ENCODE measurements around the gene KRTAP19-2. TPM values are rescaled to one million over a fixed set of nuclear protein-coding genes. Genes with fewer than 3 reads are reported as not detected.
"Not testable (repeated sequence)": the region's sequence is repeated elsewhere in the genome, so short reads cannot be mapped to it uniquely, and the experiment has no call there.

Gene KRTAP19-2, protein sequence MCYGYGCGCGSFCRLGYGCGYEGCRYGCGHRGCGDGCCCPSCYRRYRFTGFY
- polyA plus RNA-seq (2013): not detected in 2 replicates

DNA sequence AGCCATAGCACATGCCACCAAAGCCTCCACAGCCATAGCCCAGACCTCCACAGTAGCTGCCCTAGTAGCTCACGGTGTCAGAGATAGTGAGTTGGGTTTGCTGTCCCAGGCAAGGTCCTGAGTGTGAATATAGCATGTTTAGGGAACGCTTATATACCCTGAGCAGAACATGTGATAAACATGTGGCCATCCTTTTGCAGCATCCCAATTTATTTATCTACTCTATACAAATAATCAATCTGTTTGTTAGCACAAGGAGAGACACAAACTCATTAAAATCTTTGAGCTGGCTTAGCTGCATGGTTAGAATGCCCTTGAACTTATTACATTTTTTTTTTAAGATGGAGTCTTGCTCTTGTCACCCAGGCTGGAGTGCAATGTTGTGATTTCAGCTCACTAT is at the start of gene KRTAP19-2:
TSS of gene KRTAP19-2 (minus strand) at position 101 of the 400 bp plus-strand sequence. CDS start at position 13, 88 bp downstream.
- Histone ChIP-seq H3K4me1 (ENCODE audit: control insufficient read depth in 1 of 2, insufficient read depth in 2 of 2, low read length in 2 of 2) (no peaks in the 10 kb centered on the region), H4K8ac (ENCODE audit: low read depth, low read length) (no peak within 1 kb of the TSS), H2BK5ac (ENCODE audit: low read depth, low read length, poor library complexity) (no peak within 1 kb of the TSS), H2BK12ac (ENCODE audit: low read length) (no peak within 1 kb of the TSS), H3K79me2 (ENCODE audit: control insufficient read depth, insufficient read depth, low read length, poor library complexity) (no peaks in the 10 kb centered on the region), H3K4me2 (ENCODE audit: low read length) (no peak within 1 kb of the TSS), H3K79me1 (ENCODE audit: low read length) (no peaks in the 10 kb centered on the region), H3K27me3 (ENCODE audit: insufficient read depth, low read length) (no peaks in the 10 kb centered on the region), H3K9me3 (ENCODE audit: insufficient read depth, low read depth, low read length) (peaks cover 7% of the 10 kb centered on the region), H3K36me3 (ENCODE audit: control insufficient read depth in 1 of 2, insufficient read depth in 2 of 2, low read length in 2 of 2) (no peaks in the 10 kb centered on the region), H4K91ac (ENCODE audit: low read depth, low read length) (no peak within 1 kb of the TSS), H2BK120ac (ENCODE audit: insufficient read depth, low read length, poor library complexity) (no peak within 1 kb of the TSS), H4K12ac (ENCODE audit: low read depth, low read length) (no peak within 1 kb of the TSS), H2AFZ (ENCODE audit: insufficient read depth, low read length, poor library complexity) (no peak within 1 kb of the TSS), H3K18ac (ENCODE audit: low read length) (no peak within 1 kb of the TSS), H3K14ac (ENCODE audit: low read length) (no peak within 1 kb of the TSS), H3K4ac (ENCODE audit: low read depth, low read length) (no peak within 1 kb of the TSS), H3K23ac (ENCODE audit: low read length) (no peak within 1 kb of the TSS), H3K9ac (ENCODE audit: low read length) (no peak within 1 kb of the TSS), H2AK5ac (ENCODE audit: low read length) (no peak within 1 kb of the TSS), H3K27ac (ENCODE audit: low read depth, low read length) (no peak within 1 kb of the TSS), H3K4me3 (ENCODE audit: low read depth, low read length) (no peak within 1 kb of the TSS)
- whole genome bisulfite sequencing (ENCODE audit: extremely low coverage, insufficient coverage, insufficient read length): no CpG with 5 or more reads among the region's 2 CpGs
- DNase-seq: no peak

DNA sequence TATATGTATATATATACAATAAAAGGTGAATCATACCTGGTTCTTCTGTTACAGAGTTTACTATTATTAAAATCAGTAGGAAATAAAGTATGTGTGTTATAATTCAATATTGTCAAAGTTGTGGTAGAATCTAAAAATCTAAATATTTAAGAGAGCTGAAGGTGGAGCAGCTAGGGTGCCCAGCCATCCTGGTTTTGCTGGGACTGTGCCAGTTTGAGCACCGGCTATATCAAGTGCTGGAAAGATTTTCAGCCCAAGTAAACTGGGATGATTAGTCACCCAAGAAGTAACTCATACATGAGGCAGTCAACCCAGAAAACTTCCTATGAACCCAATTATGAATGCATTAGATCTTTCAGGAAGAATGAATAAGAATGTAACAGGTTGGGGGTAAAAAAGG is 31.6 kb upstream of the KRTAP19-2 start:
- H3K4me2 ChIP-seq (ENCODE audit: low read length): no peak overlapping the region
- H4K8ac ChIP-seq (ENCODE audit: low read depth, low read length): no peak overlapping the region
- no peak overlapping the region for H4K12ac ChIP-seq (ENCODE audit: low read depth, low read length)
- H3K14ac ChIP-seq (ENCODE audit: low read length): no peak overlapping the region
- no peak overlapping the region for H3K4ac ChIP-seq (ENCODE audit: low read depth, low read length)
- H2AFZ ChIP-seq (ENCODE audit: insufficient read depth, low read length, poor library complexity): no peak overlapping the region
- H2BK120ac ChIP-seq (ENCODE audit: insufficient read depth, low read length, poor library complexity): no peak overlapping the region
- H2AK5ac ChIP-seq (ENCODE audit: low read length): no peak overlapping the region
- H4K91ac ChIP-seq (ENCODE audit: low read depth, low read length): no peak overlapping the region
- no peak overlapping the region for H2BK12ac ChIP-seq (ENCODE audit: low read length)
- H3K79me2 ChIP-seq (ENCODE audit: control insufficient read depth, insufficient read depth, low read length, poor library complexity): no peaks in the 10 kb centered on the region
- H3K9me3 ChIP-seq (ENCODE audit: insufficient read depth, low read depth, low read length): no peaks in the 10 kb centered on the region
- DNase-seq: no peak
- H3K23ac ChIP-seq (ENCODE audit: low read length): no peak overlapping the region
- no peaks in the 10 kb centered on the region for H3K27me3 ChIP-seq (ENCODE audit: insufficient read depth, low read length)
- H3K79me1 ChIP-seq (ENCODE audit: low read length): no peaks in the 10 kb centered on the region
- no peak overlapping the region for H3K9ac ChIP-seq (ENCODE audit: low read length)
- no CpG with 5 or more reads among the region's 1 CpG for WGBS (ENCODE audit: extremely low coverage, insufficient coverage, insufficient read length)
- no peak overlapping the region for H3K27ac ChIP-seq (ENCODE audit: low read depth, low read length)
- no peaks in the 10 kb centered on the region for H3K4me1 ChIP-seq (ENCODE audit: control insufficient read depth in 1 of 2, insufficient read depth in 2 of 2, low read length in 2 of 2)
- H2BK5ac ChIP-seq (ENCODE audit: low read depth, low read length, poor library complexity): no peak overlapping the region
- no peaks in the 10 kb centered on the region for H3K36me3 ChIP-seq (ENCODE audit: control insufficient read depth in 1 of 2, insufficient read depth in 2 of 2, low read length in 2 of 2)
- no peak overlapping the region for H3K4me3 ChIP-seq (ENCODE audit: low read depth, low read length)
- H3K18ac ChIP-seq (ENCODE audit: low read length): no peak overlapping the region

DNA sequence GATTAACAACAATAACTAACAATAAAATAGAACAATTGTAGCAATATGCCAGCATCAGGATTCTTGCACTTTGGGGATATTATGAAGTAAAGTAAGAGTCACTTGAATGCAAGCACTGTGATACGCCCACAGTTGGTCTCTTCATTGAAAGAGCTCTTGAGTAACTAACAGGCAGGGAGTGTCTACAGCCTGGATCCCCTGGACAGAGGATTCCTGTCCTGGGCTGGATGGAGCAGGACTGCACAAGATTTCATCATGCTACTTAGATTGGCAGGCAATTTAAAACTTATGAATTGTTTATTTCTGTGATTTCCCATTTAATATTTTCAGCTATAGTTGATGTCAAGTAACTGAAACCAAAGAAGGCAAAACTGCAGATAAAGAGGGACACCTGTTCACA is 28.4 kb upstream of the KRTAP19-2 start:
- no CpG with 5 or more reads among the region's 1 CpG for WGBS (ENCODE audit: extremely low coverage, insufficient coverage, insufficient read length)
- Histone ChIP-seq H3K18ac (ENCODE audit: low read length) (no peak overlapping the region), H3K14ac (ENCODE audit: low read length) (no peak overlapping the region), H3K4me1 (ENCODE audit: control insufficient read depth in 1 of 2, insufficient read depth in 2 of 2, low read length in 2 of 2) (no peaks in the 10 kb centered on the region), H3K27ac (ENCODE audit: low read depth, low read length) (no peak overlapping the region), H2BK120ac (ENCODE audit: insufficient read depth, low read length, poor library complexity) (no peak overlapping the region), H4K12ac (ENCODE audit: low read depth, low read length) (no peak overlapping the region), H3K79me1 (ENCODE audit: low read length) (no peaks in the 10 kb centered on the region), H4K91ac (ENCODE audit: low read depth, low read length) (no peak overlapping the region), H3K4ac (ENCODE audit: low read depth, low read length) (no peak overlapping the region), H4K8ac (ENCODE audit: low read depth, low read length) (no peak overlapping the region), H2BK5ac (ENCODE audit: low read depth, low read length, poor library complexity) (no peak overlapping the region), H2AFZ (ENCODE audit: insufficient read depth, low read length, poor library complexity) (no peak overlapping the region), H3K79me2 (ENCODE audit: control insufficient read depth, insufficient read depth, low read length, poor library complexity) (no peaks in the 10 kb centered on the region), H2AK5ac (ENCODE audit: low read length) (no peak overlapping the region), H3K36me3 (ENCODE audit: control insufficient read depth in 1 of 2, insufficient read depth in 2 of 2, low read length in 2 of 2) (no peaks in the 10 kb centered on the region), H3K27me3 (ENCODE audit: insufficient read depth, low read length) (no peaks in the 10 kb centered on the region), H3K9me3 (ENCODE audit: insufficient read depth, low read depth, low read length) (no peaks in the 10 kb centered on the region), H3K9ac (ENCODE audit: low read length) (no peak overlapping the region), H2BK12ac (ENCODE audit: low read length) (no peak overlapping the region), H3K4me3 (ENCODE audit: low read depth, low read length) (no peak overlapping the region), H3K4me2 (ENCODE audit: low read length) (no peak overlapping the region), H3K23ac (ENCODE audit: low read length) (no peak overlapping the region)
- no peak for DNase-seq

DNA sequence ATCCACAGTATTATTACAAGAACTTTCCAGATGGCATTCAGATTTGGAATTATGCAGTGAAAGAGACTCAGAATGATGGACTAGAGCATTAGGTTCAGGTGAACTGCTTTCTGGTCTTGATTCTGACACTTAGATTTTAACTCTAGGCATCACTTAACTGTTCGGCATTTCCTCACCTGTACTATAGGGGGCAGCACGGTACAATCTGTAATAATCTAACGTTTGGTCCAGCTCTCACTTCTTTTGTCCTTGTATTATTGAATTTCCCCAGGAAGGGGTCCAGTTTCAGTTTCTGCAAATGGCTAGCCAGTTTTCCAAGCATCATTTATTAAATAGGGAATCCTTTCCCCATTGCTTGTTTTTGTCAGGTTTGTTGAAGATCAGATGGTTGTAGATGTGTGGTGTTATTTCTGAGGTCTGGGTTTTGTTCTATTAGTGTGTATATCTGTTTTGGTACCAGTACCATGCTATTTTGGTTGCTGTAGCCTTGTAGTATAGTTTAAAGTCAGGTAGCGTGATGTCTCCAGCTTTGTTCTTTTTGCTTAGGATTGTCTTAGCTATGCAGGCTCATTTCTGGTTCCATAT is 18.5 kb upstream of the KRTAP19-2 start:
- H3K4me3 ChIP-seq (ENCODE audit: low read depth, low read length); H3K4me1 ChIP-seq (ENCODE audit: control insufficient read depth in 1 of 2, insufficient read depth in 2 of 2, low read length in 2 of 2); H3K79me1 ChIP-seq (ENCODE audit: low read length); H3K4me2 ChIP-seq (ENCODE audit: low read length); H4K8ac ChIP-seq (ENCODE audit: low read depth, low read length); H2BK12ac ChIP-seq (ENCODE audit: low read length); H2AK5ac ChIP-seq (ENCODE audit: low read length); H3K79me2 ChIP-seq (ENCODE audit: control insufficient read depth, insufficient read depth, low read length, poor library complexity); H3K36me3 ChIP-seq (ENCODE audit: control insufficient read depth in 1 of 2, insufficient read depth in 2 of 2, low read length in 2 of 2); H3K9me3 ChIP-seq (ENCODE audit: insufficient read depth, low read depth, low read length); H4K91ac ChIP-seq (ENCODE audit: low read depth, low read length); H3K27ac ChIP-seq (ENCODE audit: low read depth, low read length); H3K23ac ChIP-seq (ENCODE audit: low read length); H2AFZ ChIP-seq (ENCODE audit: insufficient read depth, low read length, poor library complexity); H3K9ac ChIP-seq (ENCODE audit: low read length); H3K18ac ChIP-seq (ENCODE audit: low read length); H2BK120ac ChIP-seq (ENCODE audit: insufficient read depth, low read length, poor library complexity); H3K27me3 ChIP-seq (ENCODE audit: insufficient read depth, low read length); H2BK5ac ChIP-seq (ENCODE audit: low read depth, low read length, poor library complexity); H3K4ac ChIP-seq (ENCODE audit: low read depth, low read length); H3K14ac ChIP-seq (ENCODE audit: low read length); H4K12ac ChIP-seq (ENCODE audit: low read depth, low read length): not testable (repeated sequence)
- DNase-seq: peak in 1 of 2 donors; percentile 24
- WGBS (ENCODE audit: extremely low coverage, insufficient coverage, insufficient read length): no CpG with 5 or more reads among the region's 4 CpGs
